ENCODE measurements around the gene GSTM2. TPM values are rescaled to one million over a fixed set of nuclear protein-coding genes. Genes with fewer than 3 reads are reported as not detected.

Gene GSTM2
- total RNA-seq, 4 donors from 2014 or later = 27.0 to 87.5 (median 57.2) TPM

DNA sequence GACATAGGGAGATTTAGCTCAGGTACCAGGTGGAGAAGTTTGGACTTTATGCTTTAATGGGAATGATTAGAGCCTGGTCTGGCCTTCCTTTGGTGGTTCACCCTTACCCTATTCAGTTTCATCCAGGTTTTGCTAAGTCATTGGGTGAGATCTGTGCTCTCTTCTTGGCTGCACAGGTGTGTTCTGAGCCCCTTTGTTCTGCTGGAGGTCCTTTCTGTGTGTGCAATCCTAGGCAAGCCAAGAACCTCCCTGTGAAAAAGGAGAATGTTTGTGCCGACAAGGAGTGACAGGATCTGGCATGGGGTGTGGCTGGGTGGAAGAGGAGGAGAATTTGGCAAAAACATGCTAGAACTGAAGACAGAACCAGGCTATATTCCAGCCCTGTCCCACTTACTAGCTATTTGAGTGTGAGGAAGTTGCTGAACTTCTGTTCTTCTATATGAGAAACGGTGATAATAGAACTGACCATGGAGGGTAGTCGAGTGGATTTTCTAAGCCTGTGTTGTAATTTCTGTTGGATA lies 48.8 kb downstream of the GSTM2 start:
- TF ChIP-seq, protein P1, sequence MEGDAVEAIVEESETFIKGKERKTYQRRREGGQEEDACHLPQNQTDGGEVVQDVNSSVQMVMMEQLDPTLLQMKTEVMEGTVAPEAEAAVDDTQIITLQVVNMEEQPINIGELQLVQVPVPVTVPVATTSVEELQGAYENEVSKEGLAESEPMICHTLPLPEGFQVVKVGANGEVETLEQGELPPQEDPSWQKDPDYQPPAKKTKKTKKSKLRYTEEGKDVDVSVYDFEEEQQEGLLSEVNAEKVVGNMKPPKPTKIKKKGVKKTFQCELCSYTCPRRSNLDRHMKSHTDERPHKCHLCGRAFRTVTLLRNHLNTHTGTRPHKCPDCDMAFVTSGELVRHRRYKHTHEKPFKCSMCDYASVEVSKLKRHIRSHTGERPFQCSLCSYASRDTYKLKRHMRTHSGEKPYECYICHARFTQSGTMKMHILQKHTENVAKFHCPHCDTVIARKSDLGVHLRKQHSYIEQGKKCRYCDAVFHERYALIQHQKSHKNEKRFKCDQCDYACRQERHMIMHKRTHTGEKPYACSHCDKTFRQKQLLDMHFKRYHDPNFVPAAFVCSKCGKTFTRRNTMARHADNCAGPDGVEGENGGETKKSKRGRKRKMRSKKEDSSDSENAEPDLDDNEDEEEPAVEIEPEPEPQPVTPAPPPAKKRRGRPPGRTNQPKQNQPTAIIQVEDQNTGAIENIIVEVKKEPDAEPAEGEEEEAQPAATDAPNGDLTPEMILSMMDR (IDR thresholded peaks at IDR 0.05) = no peak
- no peak for TF ChIP-seq POLR2A (IDR thresholded peaks at IDR 0.05)
- TF ChIP-seq EP300 (IDR thresholded peaks at IDR 0.05; ENCODE audit: low read depth) = no peak
- TF ChIP-seq POLR2AphosphoS5 (IDR thresholded peaks at IDR 0.05) = no peak
- in situ Hi-C loops (cut with MboI; ENCODE audit: low pct_ligation_motif_present in 1 of 4, low pct_unique_long_range_greater_than_20kb in 1 of 4, low sequenced_read_pairs in 3 of 4) (no loop called here), intact Hi-C loops (cut with DNase I; ENCODE audit: low total_unique reads) (no loop called here)
- Histone ChIP-seq H3K4me3 (no peak overlapping the region), H3K27me3 (no peaks in the 10 kb centered on the region), H3K27ac (no peak overlapping the region), H3K36me3 (no peaks in the 10 kb centered on the region), H3K4me1 (no peaks in the 10 kb centered on the region), H3K9me3 (no peaks in the 10 kb centered on the region)
- no peak for DNase-seq
- WGBS, 2 donors (ENCODE audit: low coverage in 1 of 2) = 70 to 86% methylated on average over 2 to 3 of the region's 3 CpGs

DNA sequence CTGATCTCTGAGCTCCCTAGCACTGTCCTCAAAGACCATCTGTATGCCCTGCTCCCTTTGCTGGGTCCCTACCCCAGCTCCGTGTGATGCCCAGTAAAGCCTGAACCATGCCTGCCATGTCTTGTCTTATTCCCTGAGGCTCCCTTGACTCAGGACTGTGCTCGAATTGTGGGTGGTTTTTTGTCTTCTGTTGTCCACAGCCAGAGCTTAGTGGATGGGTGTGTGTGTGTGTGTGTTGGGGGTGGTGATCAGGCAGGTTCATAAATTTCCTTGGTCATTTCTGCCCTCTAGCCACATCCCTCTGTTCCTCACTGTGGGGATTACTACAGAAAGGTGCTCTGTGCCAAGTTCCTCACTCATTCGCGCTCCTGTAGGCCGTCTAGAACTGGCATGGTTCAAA lies 49.9 kb downstream of the GSTM2 start:
- H3K4me3 ChIP-seq = no peak overlapping the region
- in situ Hi-C loops (cut with MboI; ENCODE audit: low pct_ligation_motif_present in 1 of 4, low pct_unique_long_range_greater_than_20kb in 1 of 4, low sequenced_read_pairs in 3 of 4) (no loop called here), intact Hi-C loops (cut with DNase I; ENCODE audit: low total_unique reads) (no loop called here)
- H3K9me3 ChIP-seq = no peaks in the 10 kb centered on the region
- no peaks in the 10 kb centered on the region for H3K27me3 ChIP-seq
- no peak overlapping the region for H3K27ac ChIP-seq
- no peaks in the 10 kb centered on the region for H3K4me1 ChIP-seq
- DNase-seq = no peak
- TF ChIP-seq POLR2A (IDR thresholded peaks at IDR 0.05) (no peak), POLR2AphosphoS5 (IDR thresholded peaks at IDR 0.05) (no peak), EP300 (IDR thresholded peaks at IDR 0.05; ENCODE audit: low read depth) (no peak)
- TF ChIP-seq, protein P1 (IDR thresholded peaks at IDR 0.05) = no peak
- no peaks in the 10 kb centered on the region for H3K36me3 ChIP-seq
- 76 to 89% methylated on average over 2 to 5 of the region's 5 CpGs for WGBS, 2 donors (ENCODE audit: low coverage in 1 of 2)

DNA sequence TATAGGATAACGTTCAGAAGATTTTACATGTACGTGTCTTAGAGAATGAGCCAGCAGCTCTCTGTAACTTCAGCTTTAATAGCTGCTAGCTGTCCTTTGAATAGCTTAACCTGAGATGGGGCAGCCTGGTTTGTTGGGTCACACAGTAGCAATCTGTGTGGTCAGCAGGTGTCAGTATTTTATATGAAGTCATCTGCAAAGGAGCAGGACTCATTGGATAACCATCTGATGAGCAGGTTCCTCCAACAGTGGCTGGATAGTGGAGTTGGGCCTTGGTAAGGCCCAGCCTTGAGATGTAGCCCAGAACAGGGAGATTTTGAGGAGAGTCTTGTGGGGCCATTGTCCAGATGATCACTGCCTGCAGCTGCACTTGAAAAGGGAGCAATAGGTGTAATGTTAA lies 50.6 kb downstream of the GSTM2 start:
- TF ChIP-seq POLR2A (IDR thresholded peaks at IDR 0.05) (no peak), POLR2AphosphoS5 (IDR thresholded peaks at IDR 0.05) (no peak), EP300 (IDR thresholded peaks at IDR 0.05; ENCODE audit: low read depth) (no peak)
- TF ChIP-seq, protein P1 (IDR thresholded peaks at IDR 0.05) = peak in 4 of 5 experiments; percentile 18 to 44 (median 30)
- peaks cover 0 to 4% (median under 1%) of the 10 kb centered on the region in 4 donors for H3K4me1 ChIP-seq
- no peaks in the 10 kb centered on the region for H3K27me3 ChIP-seq
- no peak overlapping the region for H3K27ac ChIP-seq
- H3K36me3 ChIP-seq = no peaks in the 10 kb centered on the region
- DNase-seq = no peak
- H3K9me3 ChIP-seq = no peaks in the 10 kb centered on the region
- H3K4me3 ChIP-seq = no peak overlapping the region
- intact Hi-C loops (cut with DNase I; ENCODE audit: low total_unique reads) (no loop called here), in situ Hi-C loops (cut with MboI; ENCODE audit: low pct_ligation_motif_present in 1 of 4, low pct_unique_long_range_greater_than_20kb in 1 of 4, low sequenced_read_pairs in 3 of 4) (no loop called here)
- WGBS, 2 donors (ENCODE audit: low coverage in 1 of 2) = 60 to 80% methylated on average over 1 to 2 of the region's 2 CpGs

- intact Hi-C loops (cut with DNase I; ENCODE audit: low total_unique reads) = no loop called here
- in situ Hi-C loops (cut with MboI; ENCODE audit: low pct_ligation_motif_present in 1 of 4, low pct_unique_long_range_greater_than_20kb in 1 of 4, low sequenced_read_pairs in 3 of 4) = no loop called here
These were observed 51.5 kb downstream of the GSTM2 start for GRCh38 chr1:109719337-109719837.

More at GRCh38 chr1:109719337-109719837, 51.5 kb downstream of the GSTM2 start:
- no peak for DNase-seq
- Histone ChIP-seq H3K27ac (no peak overlapping the region), H3K4me3 (no peak overlapping the region), H3K27me3 (no peaks in the 10 kb centered on the region), H3K36me3 (no peaks in the 10 kb centered on the region), H3K9me3 (no peaks in the 10 kb centered on the region), H3K4me1 (peaks cover 0 to 4% (median under 1%) of the 10 kb centered on the region in 4 donors)
- 65 to 68% methylated on average over 5 of the region's 5 CpGs for WGBS, 2 donors (ENCODE audit: low coverage in 1 of 2)
- no peak for TF ChIP-seq POLR2A (IDR thresholded peaks at IDR 0.05)
- TF ChIP-seq, protein P1 (IDR thresholded peaks at IDR 0.05) = no peak
- TF ChIP-seq EP300 (IDR thresholded peaks at IDR 0.05; ENCODE audit: low read depth) = no peak
- TF ChIP-seq POLR2AphosphoS5 (IDR thresholded peaks at IDR 0.05) = no peak
